ENCODE measurements around the gene NCOA3. TPM values are rescaled to one million over a fixed set of nuclear protein-coding genes. Genes with fewer than 3 reads are reported as not detected.

NCOA3 gene
- total and polyA plus RNA-seq, 10 of the 15 experiments (the other 5 are each of a cell fraction or from before 2014, with no cell fraction given), result 16.9 to 96.2 (median 73.6) TPM

DNA sequence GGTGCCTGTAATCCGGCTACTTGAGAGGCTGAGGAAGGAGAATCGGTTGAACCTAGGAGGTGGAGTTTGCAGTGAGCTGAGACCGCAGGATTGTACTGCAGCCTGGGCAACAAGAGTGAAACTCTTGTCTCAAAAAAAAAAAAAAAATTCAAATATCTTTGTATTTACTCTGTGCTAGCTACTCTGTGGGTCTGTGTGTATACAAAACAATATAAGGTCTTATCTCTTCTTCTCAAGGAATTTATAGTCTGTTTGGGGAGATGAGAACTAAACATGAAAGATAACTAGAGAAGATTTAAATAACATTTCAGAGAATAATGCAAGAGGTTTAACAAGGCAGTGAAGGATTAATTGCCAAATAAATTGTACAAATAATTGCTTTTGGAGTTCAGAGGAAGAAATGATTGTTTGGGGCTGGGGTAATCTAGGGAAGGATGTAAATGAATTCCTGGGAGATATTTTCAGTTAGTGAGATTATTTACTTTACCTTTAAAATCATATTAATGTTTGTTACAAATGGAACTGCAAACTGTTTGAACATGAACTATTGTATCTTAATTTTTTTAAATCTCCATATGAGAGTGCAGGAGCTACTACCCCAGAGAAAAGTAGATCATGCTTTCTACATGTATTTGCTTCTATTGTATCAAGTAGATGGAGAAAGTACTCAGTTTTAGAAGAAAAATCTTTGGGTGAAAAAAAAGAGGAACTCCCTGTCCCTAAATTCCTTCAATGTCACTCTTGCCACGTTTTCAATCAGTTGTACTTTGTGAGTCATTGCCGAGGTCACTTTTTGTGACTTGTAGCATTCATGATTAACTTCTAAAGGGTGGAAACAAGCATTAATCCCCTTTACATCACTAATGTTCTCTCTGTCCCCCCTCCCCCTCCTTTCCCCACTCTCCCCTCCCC lies 39.0 kb downstream of the NCOA3 start (continued):
- TF ChIP-seq JUND (IDR thresholded peaks at IDR 0.05; ENCODE audit: low read depth, low read length) (no peak), ZNF274 (IDR thresholded peaks at IDR 0.05; ENCODE audit: insufficient read depth, insufficient read length) (no peak), ETV6 (conservative IDR thresholded peaks at IDR 0.05 in 1 of 2, IDR thresholded peaks at IDR 0.05 in 1 of 2; ENCODE audit: borderline replicate concordance in 1 of 2, low read depth in 1 of 2) (peak in 1 of 2 experiments; percentile 92; a peak in 2 of 4 replicates), POU2F2 (IDR thresholded peaks at IDR 0.05; ENCODE audit: borderline replicate concordance, low read depth, low read length) (no peak), DPF2 (IDR thresholded peaks at IDR 0.05) (no peak), RUNX3 (IDR thresholded peaks at IDR 0.05; ENCODE audit: low read length) (no peak), MTA2 (IDR thresholded peaks at IDR 0.05; ENCODE audit: low read depth) (no peak), POLR2AphosphoS5 (IDR thresholded peaks at IDR 0.05; ENCODE audit: low read length) (no peak), STAT3 (IDR thresholded peaks at IDR 0.05; ENCODE audit: low read depth, low read length) (no peak), SPI1 (IDR thresholded peaks at IDR 0.05; ENCODE audit: borderline replicate concordance, insufficient read depth, low read depth, low read length) (peak; percentile 83), TARDBP (IDR thresholded peaks at IDR 0.05; ENCODE audit: borderline replicate concordance) (no peak), ZNF24 (IDR thresholded peaks at IDR 0.05) (0 out of 2 replicates have a peak, but pooled peaks have one; percentile 21), BCL11A (IDR thresholded peaks at IDR 0.05; ENCODE audit: low read depth, low read length) (no peak), TAF1 (IDR thresholded peaks at IDR 0.05; ENCODE audit: borderline replicate concordance, low read depth, low read length) (no peak)
- TF ChIP-seq, protein P1, sequence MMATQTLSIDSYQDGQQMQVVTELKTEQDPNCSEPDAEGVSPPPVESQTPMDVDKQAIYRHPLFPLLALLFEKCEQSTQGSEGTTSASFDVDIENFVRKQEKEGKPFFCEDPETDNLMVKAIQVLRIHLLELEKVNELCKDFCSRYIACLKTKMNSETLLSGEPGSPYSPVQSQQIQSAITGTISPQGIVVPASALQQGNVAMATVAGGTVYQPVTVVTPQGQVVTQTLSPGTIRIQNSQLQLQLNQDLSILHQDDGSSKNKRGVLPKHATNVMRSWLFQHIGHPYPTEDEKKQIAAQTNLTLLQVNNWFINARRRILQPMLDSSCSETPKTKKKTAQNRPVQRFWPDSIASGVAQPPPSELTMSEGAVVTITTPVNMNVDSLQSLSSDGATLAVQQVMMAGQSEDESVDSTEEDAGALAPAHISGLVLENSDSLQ (IDR thresholded peaks at IDR 0.05), result 0 out of 2 replicates have a peak, but pooled peaks have one; percentile 26
- TF ChIP-seq, protein P2, sequence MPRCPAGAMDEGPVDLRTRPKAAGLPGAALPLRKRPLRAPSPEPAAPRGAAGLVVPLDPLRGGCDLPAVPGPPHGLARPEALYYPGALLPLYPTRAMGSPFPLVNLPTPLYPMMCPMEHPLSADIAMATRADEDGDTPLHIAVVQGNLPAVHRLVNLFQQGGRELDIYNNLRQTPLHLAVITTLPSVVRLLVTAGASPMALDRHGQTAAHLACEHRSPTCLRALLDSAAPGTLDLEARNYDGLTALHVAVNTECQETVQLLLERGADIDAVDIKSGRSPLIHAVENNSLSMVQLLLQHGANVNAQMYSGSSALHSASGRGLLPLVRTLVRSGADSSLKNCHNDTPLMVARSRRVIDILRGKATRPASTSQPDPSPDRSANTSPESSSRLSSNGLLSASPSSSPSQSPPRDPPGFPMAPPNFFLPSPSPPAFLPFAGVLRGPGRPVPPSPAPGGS (IDR thresholded peaks at IDR 0.05; ENCODE audit: borderline replicate concordance, insufficient read depth, low read depth, low read length, poor library complexity, severe bottlenecking), result no peak
- TF ChIP-seq, protein P3, sequence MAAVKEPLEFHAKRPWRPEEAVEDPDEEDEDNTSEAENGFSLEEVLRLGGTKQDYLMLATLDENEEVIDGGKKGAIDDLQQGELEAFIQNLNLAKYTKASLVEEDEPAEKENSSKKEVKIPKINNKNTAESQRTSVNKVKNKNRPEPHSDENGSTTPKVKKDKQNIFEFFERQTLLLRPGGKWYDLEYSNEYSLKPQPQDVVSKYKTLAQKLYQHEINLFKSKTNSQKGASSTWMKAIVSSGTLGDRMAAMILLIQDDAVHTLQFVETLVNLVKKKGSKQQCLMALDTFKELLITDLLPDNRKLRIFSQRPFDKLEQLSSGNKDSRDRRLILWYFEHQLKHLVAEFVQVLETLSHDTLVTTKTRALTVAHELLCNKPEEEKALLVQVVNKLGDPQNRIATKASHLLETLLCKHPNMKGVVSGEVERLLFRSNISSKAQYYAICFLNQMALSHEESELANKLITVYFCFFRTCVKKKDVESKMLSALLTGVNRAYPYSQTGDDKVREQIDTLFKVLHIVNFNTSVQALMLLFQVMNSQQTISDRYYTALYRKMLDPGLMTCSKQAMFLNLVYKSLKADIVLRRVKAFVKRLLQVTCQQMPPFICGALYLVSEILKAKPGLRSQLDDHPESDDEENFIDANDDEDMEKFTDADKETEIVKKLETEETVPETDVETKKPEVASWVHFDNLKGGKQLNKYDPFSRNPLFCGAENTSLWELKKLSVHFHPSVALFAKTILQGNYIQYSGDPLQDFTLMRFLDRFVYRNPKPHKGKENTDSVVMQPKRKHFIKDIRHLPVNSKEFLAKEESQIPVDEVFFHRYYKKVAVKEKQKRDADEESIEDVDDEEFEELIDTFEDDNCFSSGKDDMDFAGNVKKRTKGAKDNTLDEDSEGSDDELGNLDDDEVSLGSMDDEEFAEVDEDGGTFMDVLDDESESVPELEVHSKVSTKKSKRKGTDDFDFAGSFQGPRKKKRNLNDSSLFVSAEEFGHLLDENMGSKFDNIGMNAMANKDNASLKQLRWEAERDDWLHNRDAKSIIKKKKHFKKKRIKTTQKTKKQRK (IDR thresholded peaks at IDR 0.05; ENCODE audit: low read depth, low read length), result no peak
- TF ChIP-seq, protein P4, sequence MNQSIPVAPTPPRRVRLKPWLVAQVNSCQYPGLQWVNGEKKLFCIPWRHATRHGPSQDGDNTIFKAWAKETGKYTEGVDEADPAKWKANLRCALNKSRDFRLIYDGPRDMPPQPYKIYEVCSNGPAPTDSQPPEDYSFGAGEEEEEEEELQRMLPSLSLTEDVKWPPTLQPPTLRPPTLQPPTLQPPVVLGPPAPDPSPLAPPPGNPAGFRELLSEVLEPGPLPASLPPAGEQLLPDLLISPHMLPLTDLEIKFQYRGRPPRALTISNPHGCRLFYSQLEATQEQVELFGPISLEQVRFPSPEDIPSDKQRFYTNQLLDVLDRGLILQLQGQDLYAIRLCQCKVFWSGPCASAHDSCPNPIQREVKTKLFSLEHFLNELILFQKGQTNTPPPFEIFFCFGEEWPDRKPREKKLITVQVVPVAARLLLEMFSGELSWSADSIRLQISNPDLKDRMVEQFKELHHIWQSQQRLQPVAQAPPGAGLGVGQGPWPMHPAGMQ (IDR thresholded peaks at IDR 0.05; ENCODE audit: borderline replicate concordance), result no peak
- TF ChIP-seq, protein P5, sequence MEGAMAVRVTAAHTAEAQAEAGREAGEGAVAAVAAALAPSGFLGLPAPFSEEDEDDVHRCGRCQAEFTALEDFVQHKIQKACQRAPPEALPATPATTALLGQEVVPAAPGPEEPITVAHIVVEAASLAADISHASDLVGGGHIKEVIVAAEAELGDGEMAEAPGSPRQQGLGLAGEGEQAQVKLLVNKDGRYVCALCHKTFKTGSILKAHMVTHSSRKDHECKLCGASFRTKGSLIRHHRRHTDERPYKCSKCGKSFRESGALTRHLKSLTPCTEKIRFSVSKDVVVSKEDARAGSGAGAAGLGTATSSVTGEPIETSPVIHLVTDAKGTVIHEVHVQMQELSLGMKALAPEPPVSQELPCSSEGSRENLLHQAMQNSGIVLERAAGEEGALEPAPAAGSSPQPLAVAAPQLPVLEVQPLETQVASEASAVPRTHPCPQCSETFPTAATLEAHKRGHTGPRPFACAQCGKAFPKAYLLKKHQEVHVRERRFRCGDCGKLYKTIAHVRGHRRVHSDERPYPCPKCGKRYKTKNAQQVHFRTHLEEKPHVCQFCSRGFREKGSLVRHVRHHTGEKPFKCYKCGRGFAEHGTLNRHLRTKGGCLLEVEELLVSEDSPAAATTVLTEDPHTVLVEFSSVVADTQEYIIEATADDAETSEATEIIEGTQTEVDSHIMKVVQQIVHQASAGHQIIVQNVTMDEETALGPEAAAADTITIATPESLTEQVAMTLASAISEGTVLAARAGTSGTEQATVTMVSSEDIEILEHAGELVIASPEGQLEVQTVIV (IDR thresholded peaks at IDR 0.05; ENCODE audit: borderline replicate concordance, partially characterized antibody), result no peak

All from GM12878 (cell line).